NB4 (cell line): ENCODE measurements around the gene TLCD1.
A peak's percentile ranks its signal among the peaks of the same experiment; 100 is the strongest.
"Not testable (repeated sequence)": the region's sequence is repeated elsewhere in the genome, so short reads cannot be mapped to it uniquely, and the experiment has no call there.

Experiments
- DNase-seq: peaks from one replicate; pipeline ENCODE4 v3.0.0; 2010; ENCODE audit warnings: low read depth
- H3K4me3 ChIP-seq: one replicate; pipeline ENCODE4 v1.5.1; 2011; ENCODE audit warnings: mild to moderate bottlenecking, low read depth, low read length, moderate library complexity
- CTCF ChIP-seq: IDR thresholded peaks from one replicate; pipeline ENCODE4 v1.5.1; 2012; ENCODE audit warnings: low read depth, low read length
- MAX ChIP-seq: IDR thresholded peaks from 2 replicates; pipeline ENCODE4 v1.6.1; 2011; ENCODE audit warnings: low read depth, low read length
- MYC ChIP-seq: IDR thresholded peaks from 2 replicates; pipeline ENCODE4 v1.6.1; 2011; ENCODE audit warnings: low read depth, low read length
- POLR2A ChIP-seq: IDR thresholded peaks from 2 replicates; pipeline ENCODE4 v1.6.1; 2011; ENCODE audit warnings: mild to moderate bottlenecking; ENCODE audit not compliant: insufficient read length; ENCODE audit errors: extremely low read depth

TLCD1 gene

DNA sequence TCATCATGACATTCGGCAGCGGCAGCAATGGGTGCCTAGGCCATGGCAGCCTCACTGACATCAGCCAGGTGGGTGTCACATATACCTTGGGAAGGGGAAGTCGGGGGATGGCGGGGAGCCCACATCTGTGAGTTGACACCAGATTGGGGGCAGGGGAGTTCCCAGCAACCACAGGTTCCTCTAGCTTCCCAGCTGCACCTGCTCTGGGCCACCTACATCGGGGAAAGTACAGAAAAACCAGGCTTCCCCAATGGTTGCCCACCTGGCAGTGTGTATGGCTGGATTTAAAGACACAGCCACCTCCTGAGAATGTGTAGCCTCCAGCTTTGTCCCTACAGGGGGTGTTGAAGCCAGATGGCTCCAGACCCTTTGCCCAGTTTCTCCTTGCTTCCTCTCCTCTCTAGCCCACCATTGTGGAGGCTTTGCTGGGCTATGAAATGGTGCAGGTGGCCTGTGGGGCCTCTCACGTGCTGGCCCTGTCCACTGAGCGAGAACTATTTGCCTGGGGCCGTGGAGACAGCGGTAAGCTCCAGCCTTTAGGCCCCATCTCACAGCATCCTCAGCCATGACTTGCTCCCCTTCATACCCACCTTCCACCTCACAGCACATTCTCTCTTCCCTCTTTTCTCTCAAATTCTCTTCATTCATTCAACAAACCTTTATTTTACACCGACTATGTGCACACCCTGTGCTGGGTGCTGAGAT lies 12.8 kb upstream of the TLCD1 start:
- TF ChIP-seq POLR2A: no peak
- no peak for TF ChIP-seq MYC
- H3K4me3 ChIP-seq: no peak overlapping the region
- DNase-seq: no peak

- H3K4me3 ChIP-seq: no peak overlapping the region
- no peak for DNase-seq
- TF ChIP-seq POLR2A (no peak), CTCF (no peak), MYC (no peak), MAX (no peak)
Measured at GRCh38 chr17:28737770-28738679, 12.0 kb upstream of the TLCD1 start.

DNA sequence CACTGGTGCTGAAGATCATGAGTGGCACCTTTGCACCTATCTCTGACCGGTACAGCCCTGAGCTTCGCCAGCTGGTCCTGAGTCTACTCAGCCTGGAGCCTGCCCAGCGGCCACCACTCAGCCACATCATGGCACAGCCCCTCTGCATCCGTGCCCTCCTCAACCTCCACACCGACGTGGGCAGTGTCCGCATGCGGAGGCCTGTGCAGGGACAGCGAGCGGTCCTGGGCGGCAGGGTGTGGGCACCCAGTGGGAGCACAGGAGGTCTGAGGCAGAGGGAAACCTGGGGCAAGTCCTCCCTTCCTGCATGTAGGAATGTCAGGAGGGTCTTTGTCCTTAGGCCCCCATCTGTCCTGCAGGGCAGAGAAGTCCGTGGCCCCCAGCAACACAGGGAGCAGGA lies 11.3 kb upstream of the TLCD1 start:
- TF ChIP-seq POLR2A: no peak
- TF ChIP-seq MAX: no peak
- no peak for TF ChIP-seq CTCF
- no peak for TF ChIP-seq MYC
- no peak for DNase-seq
- no peak overlapping the region for H3K4me3 ChIP-seq

- not testable (repeated sequence) for DNase-seq, H3K4me3 ChIP-seq
Measured at GRCh38 chr17:28735913-28736769, 10.1 kb upstream of the TLCD1 start.

- H3K4me3 ChIP-seq: no peak overlapping the region
- DNase-seq: peak; percentile 52
- TF ChIP-seq POLR2A (no peak), MYC (no peak), CTCF (no peak), MAX (no peak)
Measured at GRCh38 chr17:28735242-28735722, 9.2 kb upstream of the TLCD1 start.

- DNase-seq: no peak
- H3K4me3 ChIP-seq: no peak overlapping the region
- TF ChIP-seq POLR2A (no peak), MYC (no peak), CTCF (no peak), MAX (no peak)
Measured at GRCh38 chr17:28734712-28735241, 8.7 kb upstream of the TLCD1 start.
